CD1c-positive myeloid dendritic cell (primary cell): ENCODE measurements around the gene TBCD.
"Not testable (repeated sequence)": the region's sequence is repeated elsewhere in the genome, so short reads cannot be mapped to it uniquely, and the experiment has no call there.

Source experiments
- DNase-seq: peaks from one replicate; pipeline ENCODE4 v3.0.0-alpha.2; 2016; ENCODE audit errors: extremely low spot score

The TBCD gene

GRCh38 chr17:82767041-82767754 lies 15.3 kb downstream of the TBCD start:
- DNase-seq = peak; percentile 62

- DNase-seq = no peak
Measured at GRCh38 chr17:82769041-82769440, 17.2 kb downstream of the TBCD start.

GRCh38 chr17:82772026-82772425 lies 20.2 kb downstream of the TBCD start:
- no peak for DNase-seq

GRCh38 chr17:82774456-82774855 lies 22.6 kb downstream of the TBCD start:
- not testable (repeated sequence) for DNase-seq

GRCh38 chr17:82775001-82775823 lies 23.3 kb downstream of the TBCD start:
- DNase-seq = peak; percentile 50

- DNase-seq = no peak
Measured at GRCh38 chr17:82776454-82776853, 24.6 kb downstream of the TBCD start.

GRCh38 chr17:82777778-82778375 lies 26.0 kb downstream of the TBCD start:
- not testable (repeated sequence) for DNase-seq

- DNase-seq = no peak
Measured at GRCh38 chr17:82779541-82779940, 27.7 kb downstream of the TBCD start.

- no peak for DNase-seq
Measured at GRCh38 chr17:82780195-82780594, 28.3 kb downstream of the TBCD start.

GRCh38 chr17:82780971-82781893 lies 29.4 kb downstream of the TBCD start:
- DNase-seq = no peak

GRCh38 chr17:82781894-82782274 lies 30.0 kb downstream of the TBCD start:
- DNase-seq = peak; percentile 92

GRCh38 chr17:82782657-82783207 lies 30.9 kb downstream of the TBCD start:
- no peak for DNase-seq

GRCh38 chr17:82783498-82783897 lies 31.6 kb downstream of the TBCD start:
- no peak for DNase-seq

- DNase-seq = not testable (repeated sequence)
Measured at GRCh38 chr17:82785581-82785980, 33.7 kb downstream of the TBCD start.

- no peak for DNase-seq
Measured at GRCh38 chr17:82786427-82786826, 34.6 kb downstream of the TBCD start.

- DNase-seq = no peak
Measured at GRCh38 chr17:82787081-82787848, 35.4 kb downstream of the TBCD start.

- DNase-seq = no peak
Measured at GRCh38 chr17:82788206-82789001, 36.5 kb downstream of the TBCD start.

- DNase-seq = no peak
Measured at GRCh38 chr17:82789051-82789592, 37.3 kb downstream of the TBCD start.

GRCh38 chr17:82789806-82790205 lies 37.9 kb downstream of the TBCD start:
- no peak for DNase-seq
